Cerebellar cortex (tissue), 1 donor: ENCODE results near the gene SYCE3.

ENCODE experiments used
- DNase-seq: peaks from one replicate; pipeline ENCODE4 v3.0.0-alpha.2; 2015; ENCODE audit warnings: low spot score

Gene SYCE3

DNA sequence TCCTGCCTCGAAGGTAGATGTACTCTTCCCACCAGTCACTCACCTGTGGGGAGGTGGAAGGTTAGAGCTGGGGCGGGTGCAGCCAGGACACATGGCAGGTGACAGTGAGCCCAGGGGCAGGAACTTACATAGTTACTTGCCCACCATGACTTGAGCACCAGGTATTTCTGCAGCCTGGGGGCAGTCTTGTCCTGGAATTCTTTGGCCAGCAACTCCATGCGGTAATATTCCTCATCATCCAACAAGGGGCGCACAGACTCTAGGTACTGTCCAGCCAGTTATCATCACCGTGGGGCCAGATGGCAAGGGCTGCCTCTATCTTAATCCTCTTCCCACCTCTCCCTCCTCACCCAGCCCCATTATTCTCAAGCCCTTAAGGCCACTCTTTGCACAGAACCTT, 13.4 kb upstream of the SYCE3 start:
- peak; percentile 93 for DNase-seq

- no peak for DNase-seq
Measured at GRCh38 chr22:50575426-50575941, 12.8 kb upstream of the SYCE3 start.

GRCh38 chr22:50574383-50574755, 11.7 kb upstream of the SYCE3 start:
- no peak for DNase-seq

GRCh38 chr22:50573491-50574382, 11.0 kb upstream of the SYCE3 start:
- no peak for DNase-seq

- DNase-seq = no peak
Measured at GRCh38 chr22:50572965-50573364, 10.2 kb upstream of the SYCE3 start.

GRCh38 chr22:50571264-50572175, 8.8 kb upstream of the SYCE3 start:
- DNase-seq = no peak

DNA sequence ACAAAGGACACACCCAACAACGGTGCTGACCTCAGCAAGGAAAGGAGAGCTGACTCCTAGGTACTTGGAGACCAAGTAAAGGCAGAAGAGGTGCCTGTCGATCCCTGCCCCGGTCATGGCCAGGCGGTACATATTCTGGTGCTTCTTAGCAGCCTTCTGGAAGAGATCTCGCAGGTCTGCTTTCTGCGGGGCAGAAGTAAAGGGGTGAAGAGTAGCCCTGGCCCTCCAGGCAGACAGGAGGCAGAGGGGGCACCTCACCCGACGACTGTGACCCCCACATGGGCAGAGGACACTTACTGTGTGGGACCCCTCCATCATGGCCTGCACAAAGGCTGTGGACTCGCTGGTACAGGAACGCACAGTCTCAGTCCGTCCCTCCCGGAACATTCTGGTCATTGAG, 8.1 kb upstream of the SYCE3 start:
- no peak for DNase-seq

- DNase-seq = no peak
Measured at GRCh38 chr22:50569896-50570535, 7.3 kb upstream of the SYCE3 start.

- DNase-seq = no peak
Measured at GRCh38 chr22:50569041-50569459, 6.3 kb upstream of the SYCE3 start.

DNA sequence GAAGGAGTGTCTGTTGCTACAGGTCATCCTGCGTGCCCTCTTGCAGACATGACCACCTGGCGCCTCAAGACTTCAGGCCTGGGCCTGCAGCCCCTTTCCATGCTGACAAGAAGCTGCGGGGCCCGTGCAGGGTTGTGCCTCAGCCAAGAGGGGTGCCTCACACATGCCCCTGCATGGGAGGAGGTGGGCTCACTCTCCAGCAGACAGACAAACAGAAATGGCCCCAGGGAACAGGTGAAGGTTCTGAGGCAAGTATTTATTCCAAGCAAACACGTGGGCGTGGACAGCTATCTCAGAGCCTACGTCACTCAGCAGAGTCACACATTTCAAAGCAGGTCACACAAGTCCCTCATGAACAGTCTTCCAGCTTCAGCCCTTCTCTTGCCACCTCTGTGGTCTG, 5.9 kb upstream of the SYCE3 start:
- DNase-seq = no peak

DNA sequence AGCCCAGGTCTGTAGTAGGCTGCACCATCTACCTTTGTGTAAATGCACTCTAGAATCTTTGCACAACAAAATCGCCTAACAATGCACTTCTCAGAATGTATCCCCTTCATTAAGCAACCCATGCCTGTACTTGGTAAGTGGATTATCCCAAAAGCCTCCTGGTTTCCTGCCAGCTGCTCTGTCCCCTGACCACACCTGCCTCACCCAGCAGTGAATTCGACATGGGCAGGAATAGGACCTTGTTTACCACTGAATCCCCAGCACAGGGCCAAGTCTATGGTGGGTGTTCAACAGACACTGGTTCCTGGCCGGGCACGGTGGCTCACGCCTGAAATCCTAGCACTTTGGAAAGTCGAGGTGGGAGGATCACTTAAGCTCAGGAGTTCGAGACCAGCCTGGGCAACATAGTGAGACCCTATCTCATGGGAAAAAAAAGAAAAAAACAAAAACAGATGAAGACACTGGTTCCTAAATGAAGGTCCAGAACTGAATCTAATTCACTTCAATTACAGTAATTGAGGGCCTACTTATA, 5.1 kb upstream of the SYCE3 start:
- DNase-seq = no peak

DNA sequence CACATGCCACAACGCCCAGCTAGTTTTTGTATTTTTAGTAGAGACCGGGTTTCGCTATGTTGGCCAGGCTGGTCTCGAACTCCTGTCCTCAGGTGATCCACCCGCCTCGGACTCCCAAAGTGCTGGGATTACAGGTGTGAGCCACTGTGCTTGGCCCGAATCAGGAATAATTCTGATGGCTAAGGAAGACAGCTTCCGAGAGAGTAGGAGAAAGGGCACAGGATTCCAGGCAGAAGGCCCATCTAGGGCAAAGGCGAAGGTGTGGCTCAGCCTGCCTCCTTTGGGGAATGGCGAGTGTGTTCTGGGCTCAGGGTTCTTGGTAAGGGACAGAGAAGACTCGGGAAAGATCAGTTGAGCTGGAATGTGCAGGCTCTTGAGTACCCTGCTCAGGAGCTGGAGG, 1.6 kb upstream of the SYCE3 start:
- DNase-seq = no peak

DNA sequence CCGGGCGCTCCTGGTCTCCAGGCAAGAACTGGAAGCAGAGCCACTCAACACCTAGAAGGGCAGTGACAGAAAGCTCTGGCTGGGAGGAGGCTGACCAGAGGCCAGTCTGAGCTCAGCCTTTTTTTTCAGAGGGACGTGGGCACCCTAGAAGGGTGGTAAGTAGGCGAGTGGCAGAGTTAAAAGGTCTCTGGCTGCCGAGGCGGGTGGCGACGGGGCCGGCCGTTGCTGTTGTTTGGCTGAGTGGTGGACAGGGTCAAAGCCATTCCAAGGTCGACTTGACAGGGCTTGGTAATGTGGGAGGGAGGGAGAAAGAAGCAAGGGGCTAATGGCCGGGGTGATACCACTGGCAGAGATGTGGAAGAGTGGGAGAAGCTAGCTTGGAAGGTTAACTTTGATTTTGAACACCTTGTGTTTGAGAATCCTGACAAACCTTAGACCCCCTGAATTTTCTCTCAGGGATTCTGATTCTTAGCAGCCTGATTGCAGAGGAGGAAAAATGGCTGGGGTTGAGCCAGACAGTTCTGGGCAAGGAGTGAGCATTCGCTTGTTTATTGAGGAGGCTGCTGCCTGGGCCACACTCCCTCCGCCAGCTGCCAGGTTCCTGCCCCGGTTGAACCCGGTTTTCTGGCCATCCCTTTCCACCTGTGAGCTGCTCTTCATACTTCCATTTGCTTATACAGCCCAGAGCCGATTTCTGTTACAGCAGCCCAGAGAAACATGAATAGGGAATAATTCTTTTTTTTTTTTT, 868 bp upstream of the SYCE3 start:
- peak; percentile 59 for DNase-seq

DNA sequence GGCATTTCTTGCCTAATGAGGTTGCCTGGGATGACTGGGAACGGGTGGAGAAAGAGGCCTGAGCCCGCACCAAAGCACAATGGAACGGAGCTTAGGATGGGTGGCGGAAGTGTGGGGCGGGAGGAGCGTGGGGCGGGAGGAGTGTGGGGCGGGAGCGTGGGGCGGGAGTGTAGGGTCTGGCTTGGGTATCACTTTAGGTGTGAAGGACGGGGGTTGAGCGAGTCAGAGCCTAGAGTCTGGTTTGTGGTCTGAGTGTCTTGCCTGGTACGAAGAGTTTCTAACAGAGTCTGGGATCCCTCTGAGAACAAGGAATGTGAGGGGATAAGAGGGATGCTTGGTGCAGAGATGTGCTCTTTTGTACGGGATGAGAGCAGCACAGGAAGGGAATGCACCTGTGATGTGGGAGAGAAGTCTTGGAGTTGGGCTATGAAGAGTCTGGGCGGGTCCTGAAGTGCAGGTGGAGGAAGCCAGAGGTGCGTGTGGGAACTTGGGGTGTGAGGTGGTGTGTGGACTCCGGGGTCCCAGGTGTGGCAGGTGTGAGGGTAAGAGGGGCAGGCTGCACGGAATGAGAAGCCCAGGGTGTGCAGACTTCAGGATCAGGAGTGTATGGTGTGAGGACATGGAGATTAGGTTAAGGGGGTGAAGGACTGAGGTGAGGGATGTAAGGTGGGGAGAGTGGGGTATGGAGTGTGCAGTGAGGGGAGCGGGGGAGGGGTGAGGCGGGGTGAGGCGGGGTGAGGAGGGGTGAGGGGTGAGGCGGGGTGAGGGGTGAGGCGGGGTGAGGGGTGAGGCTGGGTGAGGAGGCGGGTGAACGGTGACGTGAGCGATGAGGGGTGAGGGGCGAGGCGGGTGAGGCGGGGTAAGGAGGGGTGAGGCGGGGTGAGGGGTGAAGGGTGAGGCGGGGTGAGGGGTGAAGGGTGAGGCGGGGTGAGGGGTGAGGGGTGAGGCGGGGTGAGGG, 1.0 kb downstream of the SYCE3 start:
- DNase-seq = no peak

DNA sequence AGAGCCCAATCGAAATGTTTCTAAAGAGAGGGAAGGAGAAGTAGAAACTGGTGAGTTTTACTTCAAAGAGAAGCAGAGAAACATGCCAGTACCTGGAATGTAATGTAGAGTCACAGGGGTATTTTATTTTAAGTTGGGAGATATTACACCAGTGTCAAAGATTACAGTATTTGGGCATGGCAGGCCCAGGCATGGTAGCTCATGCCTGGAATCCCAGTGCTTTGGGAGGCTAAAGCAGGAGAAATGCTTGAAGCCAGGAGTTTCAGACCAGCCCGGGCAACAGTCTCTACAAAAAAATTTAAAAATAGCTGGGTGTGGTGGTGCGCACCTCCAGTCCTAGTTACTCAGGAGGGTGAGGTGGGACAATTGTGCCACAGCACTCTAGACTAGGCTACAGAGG, 2.7 kb downstream of the SYCE3 start:
- no peak for DNase-seq

GRCh38 chr22:50556703-50557102, 6.0 kb downstream of the SYCE3 start:
- no peak for DNase-seq

GRCh38 chr22:50553310-50553709, 9.4 kb downstream of the SYCE3 start:
- DNase-seq = no peak

DNA sequence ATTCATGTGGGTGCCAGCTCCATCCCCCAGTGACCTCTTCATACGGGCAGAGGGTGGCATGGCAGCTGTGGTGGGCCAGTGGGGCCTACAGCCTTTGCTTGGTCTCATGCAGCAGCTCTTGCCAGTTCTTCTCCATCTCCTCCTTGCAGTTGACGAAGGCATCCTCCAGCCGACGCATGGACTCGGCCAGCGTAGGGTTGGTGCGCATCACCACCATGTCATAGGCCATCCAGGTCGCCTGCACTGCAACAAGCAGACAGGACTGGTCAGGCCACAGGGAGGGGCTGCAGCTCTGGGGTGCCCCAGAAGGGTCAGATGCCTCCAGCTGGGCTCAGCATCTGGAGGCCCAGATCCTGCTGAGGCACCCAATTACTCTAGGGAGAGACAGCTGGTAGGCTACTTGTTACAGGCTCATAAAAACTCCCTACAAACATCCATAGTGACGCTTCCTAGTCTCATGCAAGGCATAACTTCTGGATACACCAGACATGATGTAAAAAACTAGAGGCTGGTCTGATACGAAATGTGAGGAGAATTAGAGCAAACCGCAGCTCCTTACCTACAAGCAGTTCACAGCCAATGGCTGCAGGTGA, 11.5 kb downstream of the SYCE3 start:
- DNase-seq = no peak

DNA sequence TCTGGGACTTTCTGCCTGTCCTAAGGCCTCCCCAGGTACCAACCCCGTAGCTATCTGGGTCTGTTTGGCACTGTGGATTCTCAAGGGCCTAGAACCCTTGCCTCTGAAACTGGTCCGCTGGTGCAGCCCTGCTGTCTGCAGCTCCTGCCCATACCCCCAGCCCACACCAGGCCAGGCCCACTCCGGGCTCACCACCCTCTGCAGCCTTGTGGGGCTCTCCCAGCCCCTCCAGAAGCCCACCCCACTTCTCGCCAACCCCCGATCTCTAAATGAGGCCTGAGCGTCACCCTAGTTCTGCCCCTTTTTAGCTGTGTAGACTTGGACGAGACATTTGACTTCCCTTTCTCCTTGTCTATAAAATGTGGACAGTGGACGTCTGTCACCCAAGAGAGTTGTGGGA, 12.3 kb downstream of the SYCE3 start:
- DNase-seq = no peak
